GM18519 (cell line): ENCODE data around the gene FBN2.
"Not testable (repeated sequence)": the region's sequence is repeated elsewhere in the genome, so short reads cannot be mapped to it uniquely, and the experiment has no call there.

ENCODE experiments used
- ATAC-seq: cut with Tn5 transposase; IDR thresholded peaks from one replicate; pipeline ENCODE4 v1.9.1; 2021; ENCODE audit warnings: mild to moderate bottlenecking, moderate library complexity; ENCODE audit not compliant: unreplicated experiment, low FRiP score

Gene FBN2

GRCh38 chr5:128536254-128537220, 1.5 kb downstream of the FBN2 start:
- no peak for ATAC-seq

GRCh38 chr5:128535251-128535650, 2.8 kb downstream of the FBN2 start:
- ATAC-seq: no peak

- no peak for ATAC-seq
Measured at GRCh38 chr5:128534726-128535125, 3.3 kb downstream of the FBN2 start.

GRCh38 chr5:128532776-128533175, 5.3 kb downstream of the FBN2 start:
- no peak for ATAC-seq

GRCh38 chr5:128532127-128532526, 5.9 kb downstream of the FBN2 start:
- no peak for ATAC-seq

- no peak for ATAC-seq
Measured at GRCh38 chr5:128528637-128529255, 9.3 kb downstream of the FBN2 start.

- no peak for ATAC-seq
Measured at GRCh38 chr5:128528126-128528525, 9.9 kb downstream of the FBN2 start.

GRCh38 chr5:128527077-128527476, 11.0 kb downstream of the FBN2 start:
- ATAC-seq: no peak

- ATAC-seq: no peak
Measured at GRCh38 chr5:128522336-128522735, 15.7 kb downstream of the FBN2 start.

GRCh38 chr5:128519827-128520226, 18.2 kb downstream of the FBN2 start:
- no peak for ATAC-seq

- ATAC-seq: no peak
Measured at GRCh38 chr5:128516978-128517377, 21.1 kb downstream of the FBN2 start.

GRCh38 chr5:128513806-128514205, 24.2 kb downstream of the FBN2 start:
- ATAC-seq: no peak

- no peak for ATAC-seq
Measured at GRCh38 chr5:128512894-128513293, 25.2 kb downstream of the FBN2 start.

GRCh38 chr5:128506643-128507042, 31.4 kb downstream of the FBN2 start:
- ATAC-seq: no peak

- ATAC-seq: not testable (repeated sequence)
Measured at GRCh38 chr5:128503727-128504126, 34.3 kb downstream of the FBN2 start.

GRCh38 chr5:128498844-128499455, 39.1 kb downstream of the FBN2 start:
- ATAC-seq: no peak

GRCh38 chr5:128494516-128494915, 43.5 kb downstream of the FBN2 start:
- ATAC-seq: no peak

GRCh38 chr5:128493657-128494329, 44.3 kb downstream of the FBN2 start:
- ATAC-seq: no peak

- ATAC-seq: no peak
Measured at GRCh38 chr5:128491291-128491690, 46.8 kb downstream of the FBN2 start.

GRCh38 chr5:128490761-128491160, 47.3 kb downstream of the FBN2 start:
- no peak for ATAC-seq

GRCh38 chr5:128487041-128487440, 51.0 kb downstream of the FBN2 start:
- no peak for ATAC-seq
